D721Med (cell line): ENCODE results near the gene KCNH8.

ENCODE experiments used
- DNase-seq: peaks from one replicate; pipeline ENCODE4 v3.0.0; 2011; ENCODE audit warnings: low spot score; ENCODE audit not compliant: insufficient read length
- FAIRE-seq: peaks from 2 replicates; lab custom pipeline; 2011; peaks lifted over from hg19 to GRCh38; lab: Jason Lieb, UNC
- TF ChIP-seq, protein P1 (sequence below): IDR thresholded peaks from 2 replicates; pipeline ENCODE4 v1.5.1; 2012; ENCODE audit warnings: mild to moderate bottlenecking, control low read depth; ENCODE audit not compliant: insufficient read depth; ENCODE audit errors: missing control alignments

KCNH8 gene

DNA sequence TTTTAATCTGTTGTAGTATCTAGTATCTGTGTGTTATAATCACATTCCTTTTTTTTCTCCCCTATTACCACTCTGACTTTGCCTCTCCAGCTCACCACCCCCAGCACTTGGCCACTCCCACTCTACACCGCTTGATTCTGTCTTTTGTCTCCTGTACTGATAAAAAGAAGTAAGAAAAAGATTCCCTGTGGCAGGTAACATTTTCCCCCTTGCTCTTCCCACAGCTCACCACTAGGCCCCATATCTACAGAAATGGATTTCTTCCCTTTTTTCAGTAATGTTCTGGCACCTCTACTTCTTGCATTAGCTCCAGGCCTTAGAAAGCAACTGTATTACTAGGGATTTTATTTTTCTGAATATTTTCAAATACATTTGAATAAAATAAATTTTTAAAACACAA lies 25.6 kb downstream of the KCNH8 start:
- TF ChIP-seq, protein P1, sequence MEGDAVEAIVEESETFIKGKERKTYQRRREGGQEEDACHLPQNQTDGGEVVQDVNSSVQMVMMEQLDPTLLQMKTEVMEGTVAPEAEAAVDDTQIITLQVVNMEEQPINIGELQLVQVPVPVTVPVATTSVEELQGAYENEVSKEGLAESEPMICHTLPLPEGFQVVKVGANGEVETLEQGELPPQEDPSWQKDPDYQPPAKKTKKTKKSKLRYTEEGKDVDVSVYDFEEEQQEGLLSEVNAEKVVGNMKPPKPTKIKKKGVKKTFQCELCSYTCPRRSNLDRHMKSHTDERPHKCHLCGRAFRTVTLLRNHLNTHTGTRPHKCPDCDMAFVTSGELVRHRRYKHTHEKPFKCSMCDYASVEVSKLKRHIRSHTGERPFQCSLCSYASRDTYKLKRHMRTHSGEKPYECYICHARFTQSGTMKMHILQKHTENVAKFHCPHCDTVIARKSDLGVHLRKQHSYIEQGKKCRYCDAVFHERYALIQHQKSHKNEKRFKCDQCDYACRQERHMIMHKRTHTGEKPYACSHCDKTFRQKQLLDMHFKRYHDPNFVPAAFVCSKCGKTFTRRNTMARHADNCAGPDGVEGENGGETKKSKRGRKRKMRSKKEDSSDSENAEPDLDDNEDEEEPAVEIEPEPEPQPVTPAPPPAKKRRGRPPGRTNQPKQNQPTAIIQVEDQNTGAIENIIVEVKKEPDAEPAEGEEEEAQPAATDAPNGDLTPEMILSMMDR = no peak

DNA sequence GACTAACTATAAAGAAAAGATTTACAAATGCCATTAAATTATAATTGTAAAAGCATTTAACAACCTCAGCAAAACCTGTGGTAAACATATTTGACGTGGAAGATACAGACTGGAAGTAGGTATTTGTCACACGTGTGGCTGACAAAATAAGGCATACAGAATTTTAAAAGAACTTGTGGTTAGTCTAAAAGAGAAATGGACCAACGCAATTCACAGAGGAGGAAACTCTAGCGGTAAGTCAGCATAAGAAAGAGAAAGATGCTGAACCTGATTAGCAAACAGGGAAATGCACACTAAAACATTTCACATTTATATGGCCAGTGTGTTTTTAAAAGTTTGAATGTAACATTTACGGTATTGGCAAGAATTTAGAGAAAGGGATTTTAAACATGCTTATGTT lies 35.3 kb downstream of the KCNH8 start:
- DNase-seq = no peak
- TF ChIP-seq, protein P1 = no peak
- FAIRE-seq = no peak

More for the DNA sequence above, 25.6 kb downstream of the KCNH8 start:
- no peak for FAIRE-seq
- no peak for DNase-seq

DNA sequence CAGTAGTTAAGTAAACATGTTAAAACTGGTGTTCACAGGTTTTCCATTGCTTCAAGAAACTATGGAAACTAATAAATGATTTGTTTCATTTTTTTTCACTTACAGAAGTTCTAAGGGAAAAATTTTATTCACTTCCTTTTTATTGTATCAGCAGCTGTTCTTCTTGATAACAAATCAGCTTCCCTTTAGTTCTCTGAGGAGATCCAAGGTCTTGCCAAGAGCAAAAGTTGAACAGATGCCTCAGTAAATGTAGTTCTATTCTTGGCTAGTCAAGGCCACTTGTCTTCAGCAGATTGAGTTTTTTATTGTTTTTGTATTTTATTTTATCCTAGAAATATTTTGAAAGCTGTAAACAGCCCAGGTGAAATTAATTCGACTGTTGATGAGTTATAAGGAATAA lies 41.8 kb downstream of the KCNH8 start:
- DNase-seq = no peak
- TF ChIP-seq, protein P1 = no peak
- FAIRE-seq = no peak

DNA sequence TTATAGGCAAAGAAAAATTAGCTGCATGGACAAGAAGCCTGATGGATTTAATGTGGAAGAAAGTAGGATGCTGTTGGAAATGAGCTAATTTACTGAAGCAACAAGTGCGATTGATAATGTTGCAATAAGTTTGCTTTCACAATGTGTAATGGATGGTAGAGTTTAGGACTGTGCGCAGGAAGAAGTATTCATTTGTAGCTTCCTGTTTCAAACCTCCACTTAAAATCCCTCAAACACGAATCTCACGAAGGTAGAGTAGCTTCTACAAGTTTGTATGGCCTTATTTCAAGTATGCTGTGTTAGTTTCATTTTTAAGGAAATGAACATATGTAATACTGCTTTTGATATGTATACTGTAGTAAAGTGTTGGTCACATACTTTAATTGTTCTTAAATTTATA lies 42.3 kb downstream of the KCNH8 start:
- TF ChIP-seq, protein P1 = no peak
- DNase-seq = no peak
- FAIRE-seq = no peak

DNA sequence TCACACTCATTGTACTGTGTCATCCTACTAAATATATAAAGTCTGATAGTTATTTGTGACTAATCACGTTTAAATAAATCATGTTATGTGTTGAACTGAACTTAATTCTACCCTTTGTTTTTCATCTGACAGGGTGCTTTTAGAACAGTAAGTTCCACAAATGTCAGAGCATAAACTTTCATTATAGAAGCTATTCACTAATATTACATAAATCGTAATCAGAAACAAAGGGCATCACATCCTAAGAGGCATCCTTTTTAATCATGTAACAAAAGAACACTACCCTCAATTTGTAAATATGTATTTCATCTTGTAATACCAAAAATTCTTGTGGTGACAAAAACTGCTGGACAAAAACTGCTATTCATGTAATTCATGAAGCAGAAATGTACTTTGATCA lies 50.8 kb downstream of the KCNH8 start:
- TF ChIP-seq, protein P1 = no peak
- no peak for FAIRE-seq
- DNase-seq = no peak

DNA sequence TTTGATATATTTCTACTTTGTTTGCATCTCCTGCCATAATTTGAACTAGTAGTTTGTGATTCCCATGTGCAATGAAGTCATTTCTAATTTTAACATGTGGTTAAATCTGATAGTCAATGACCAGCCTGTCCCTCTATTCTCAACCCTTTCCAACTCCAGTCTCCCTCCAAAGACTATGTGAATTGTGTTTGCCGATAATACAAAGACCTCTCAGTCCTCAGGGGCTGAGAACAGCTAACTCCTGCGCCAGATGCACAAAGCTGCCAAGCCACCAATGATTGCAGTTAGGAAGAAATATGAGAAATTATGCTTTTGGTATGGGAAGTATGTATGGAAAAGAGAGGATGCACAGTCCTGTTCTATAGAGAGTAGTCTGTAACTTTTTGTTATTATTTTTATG lies 54.0 kb downstream of the KCNH8 start:
- FAIRE-seq (no peak), DNase-seq (no peak)
- TF ChIP-seq, protein P1 = no peak

DNA sequence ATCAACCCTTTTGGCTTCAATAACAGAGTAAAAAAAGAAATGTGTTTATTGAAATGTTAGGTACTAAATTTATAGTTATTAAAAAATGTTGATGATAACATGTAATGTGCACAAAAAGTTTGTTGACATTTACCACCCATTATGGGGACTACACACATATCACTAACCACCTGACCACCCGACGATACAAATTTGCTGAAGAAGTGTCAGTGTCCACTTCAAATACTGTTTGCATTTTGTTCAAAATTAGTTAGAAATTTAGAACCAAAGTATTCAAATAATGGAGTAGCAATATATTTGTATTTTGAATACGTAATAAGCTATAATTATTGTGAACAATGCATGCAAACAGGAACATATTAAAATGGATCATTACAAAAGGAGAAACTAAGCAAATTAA lies 54.4 kb downstream of the KCNH8 start:
- DNase-seq (no peak), FAIRE-seq (no peak)
- TF ChIP-seq, protein P1 = no peak
